ENCODE measurements around the gene BLOC1S5. TPM values are rescaled to one million over a fixed set of nuclear protein-coding genes. Genes with fewer than 3 reads are reported as not detected.

The BLOC1S5 gene
- total and polyA plus RNA-seq, 9 of the 15 experiments (the other 6 are each of a cell fraction or from before 2014, with no cell fraction given): 8.5 to 41.0 (median 27.7) TPM

DNA sequence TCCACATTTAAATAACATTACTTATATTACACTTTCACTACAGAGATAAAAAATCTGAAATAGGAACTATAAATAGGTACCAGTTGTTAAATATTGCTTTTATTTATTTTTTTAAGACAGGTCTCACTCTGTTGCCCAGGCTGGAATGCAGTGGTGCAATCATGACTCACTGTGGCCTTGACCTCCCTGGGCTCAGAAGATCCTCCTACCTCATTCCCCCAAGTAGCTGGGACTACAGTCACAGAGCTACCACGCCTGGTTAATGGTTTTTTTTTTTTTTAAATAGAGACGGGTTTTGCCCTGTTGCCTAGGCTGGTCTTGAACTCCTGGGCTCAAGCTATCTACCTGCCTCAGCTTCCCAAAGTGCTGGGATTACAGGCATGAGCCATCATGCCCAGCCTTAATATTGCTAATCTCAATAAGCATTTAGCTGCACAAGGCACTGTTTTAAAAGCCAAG lies 20.9 kb upstream of the BLOC1S5 start:
- no peak overlapping the region for H3K4me2 ChIP-seq (ENCODE audit: insufficient read depth, low read length)
- peak in 1 of 4 experiments; percentile 77 for DNase-seq (ENCODE audit: extremely low read depth in 1 of 4, low spot score in 3 of 4)
- H3K27me3 ChIP-seq (ENCODE audit: control insufficient read depth in 2 of 2, insufficient read depth in 2 of 2, low read length in 2 of 2): no peaks in the 10 kb centered on the region
- FAIRE-seq: peak; percentile 80
- in situ Hi-C loops (cut with MboI) (no loop called here), intact Hi-C loops (cut with micrococcal nuclease) (no loop called here)
- H2AFZ ChIP-seq (ENCODE audit: low read depth, low read length): no peak overlapping the region
- no peaks in the 10 kb centered on the region for H3K9me3 ChIP-seq (replicated peaks; ENCODE audit: control insufficient read depth, insufficient read depth, low read depth, low read length)
- H4K20me1 ChIP-seq (replicated peaks; ENCODE audit: control insufficient read depth, insufficient read depth, low read length): peaks cover 3% of the 10 kb centered on the region; the same call in 1 of the 2 replicates
- WGBS (ENCODE audit: insufficient coverage, low coverage, missing lambda C conversion rate): 11% methylated on average over 2 of the region's 2 CpGs
- TSS peak; percentile 1 for BruUV-seq (replicated peaks)
- no peak overlapping the region for H3K4me3 ChIP-seq
- POLR2A ChIA-PET: interaction anchor here (0.5 to 2.8 kb wide), 7 partner anchors 13 to 369 kb away, joined by 3 to 11 read pairs (median 4); partner anchors contain the start of genes BLOC1S5 and EEF1E1
- peak; percentile 90 for ATAC-seq
- peaks cover 68% of the 10 kb centered on the region for H3K79me2 ChIP-seq (ENCODE audit: control insufficient read depth, insufficient read depth, low read length)
- H3K27ac ChIP-seq (ENCODE audit: extremely low read depth, low read depth, low read length): peak overlapping the region; percentile 47; the same call in 1 of the 3 replicates
- H3K4me1 ChIP-seq (replicated peaks in 1 of 2; ENCODE audit: control insufficient read depth in 2 of 2, insufficient read depth in 2 of 2, low read length in 2 of 2): peaks cover 0 to 23% of the 10 kb centered on the region in 2 experiments; a peak in 4 of 5 replicates
- peak overlapping the region in 1 of 2 experiments; percentile 6; a peak in 1 of 4 replicates for H3K9ac ChIP-seq (ENCODE audit: insufficient read depth in 1 of 2, low read depth in 2 of 2, low read length in 2 of 2)
- H3K36me3 ChIP-seq (ENCODE audit: control insufficient read depth, insufficient read depth, low read length): peaks cover 92% of the 10 kb centered on the region
- CTCF ChIA-PET (ENCODE audit: low intra/inter-chr PET ratio): no interaction called here
- no peaks in the 10 kb centered on the region for H3K9me1 ChIP-seq (ENCODE audit: control insufficient read depth, insufficient read depth, low read length)
- TF ChIP-seq ZNF239 (CRISPR knock-in tag; IDR thresholded peaks at IDR 0.05): no peak
- peak; percentile 88 for TF ChIP-seq DPF2 (IDR thresholded peaks at IDR 0.05)
- TF ChIP-seq KDM4B (IDR thresholded peaks at IDR 0.05; ENCODE audit: borderline replicate concordance in 2 of 2, low read depth in 1 of 2): no peak
- peak; percentile 42; the same call in 1 of the 2 replicates for TF ChIP-seq DMBX1 (CRISPR knock-in tag; IDR thresholded peaks at IDR 0.05; ENCODE audit: borderline replicate concordance)
- TF ChIP-seq ZNF175 (CRISPR knock-in tag; IDR thresholded peaks at IDR 0.05; ENCODE audit: low read depth): no peak
- peak; percentile 89 for TF ChIP-seq CEBPB (tag; IDR thresholded peaks at IDR 0.05)
- TF ChIP-seq NR2C1 (IDR thresholded peaks at IDR 0.05): no peak
- peak; percentile 43 for TF ChIP-seq NR2C1 (tag; IDR thresholded peaks at IDR 0.05)
- TF ChIP-seq ZNF407 (IDR thresholded peaks at IDR 0.05; ENCODE audit: low read depth): no peak
- peak; percentile 76; the same call in 1 of the 2 replicates for TF ChIP-seq SMARCE1 (IDR thresholded peaks at IDR 0.05)
- no peak for TF ChIP-seq NR2C2 (CRISPR knock-in tag; IDR thresholded peaks at IDR 0.05)
- TF ChIP-seq NR2C2 (tag; IDR thresholded peaks at IDR 0.05): peak; percentile 59
- TF ChIP-seq JUND (IDR thresholded peaks at IDR 0.05; ENCODE audit: borderline replicate concordance, low read depth, low read length): peak; percentile 95
- TF ChIP-seq JUND (tag; IDR thresholded peaks at IDR 0.05; ENCODE audit: borderline replicate concordance, low read depth, low read length): peak; percentile 88; the same call in 2 of the 3 replicates
- TF ChIP-seq SNRNP70 (optimal IDR thresholded peaks at IDR 0.05; ENCODE audit: low read depth, low read length): no peak
- TF ChIP-seq MIER1 (IDR thresholded peaks at IDR 0.05; ENCODE audit: low read depth): no peak
